ENCODE measurements around the gene ZHX3. TPM values are rescaled to one million over a fixed set of nuclear protein-coding genes. Genes with fewer than 3 reads are reported as not detected.
A peak's percentile ranks its signal among the peaks of the same experiment; 100 is the strongest.

ZHX3 gene
- total and polyA plus RNA-seq, 9 of the 15 experiments (the other 6 are each of a cell fraction or from before 2014, with no cell fraction given) = 0.80 to 14.6 (median 4.9) TPM

DNA sequence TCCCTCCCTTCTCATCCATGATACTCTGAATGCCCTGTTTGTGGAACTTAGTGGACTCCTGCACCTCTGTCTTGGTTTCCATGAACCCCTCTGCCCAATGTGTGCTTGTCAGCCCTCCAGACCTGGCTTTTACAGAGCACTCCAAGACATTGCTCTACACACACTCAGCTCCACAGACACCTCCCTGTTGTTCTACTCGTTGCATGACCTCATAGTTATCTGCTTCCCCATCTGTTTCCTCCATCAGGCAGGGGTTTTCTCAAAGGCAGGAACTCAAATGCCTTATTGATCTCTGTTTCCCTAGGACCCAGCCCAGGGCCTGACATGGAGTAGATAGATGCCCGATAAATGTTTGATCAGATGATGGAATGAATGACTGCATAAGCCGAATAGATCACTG is 166.9 kb downstream of the ZHX3 start:
- Histone ChIP-seq H2AFZ (ENCODE audit: low read depth, low read length) (no peak overlapping the region), H3K36me3 (ENCODE audit: control insufficient read depth, insufficient read depth, low read length) (no peaks in the 10 kb centered on the region), H3K4me2 (ENCODE audit: insufficient read depth, low read length) (peak overlapping the region; percentile 23; the same call in 1 of the 2 replicates), H4K20me1 (replicated peaks; ENCODE audit: control insufficient read depth, insufficient read depth, low read length) (peaks cover 51% of the 10 kb centered on the region), H3K9ac (ENCODE audit: insufficient read depth in 1 of 2, low read depth in 2 of 2, low read length in 2 of 2) (no peak overlapping the region), H3K4me1 (replicated peaks in 1 of 2; ENCODE audit: control insufficient read depth in 2 of 2, insufficient read depth in 2 of 2, low read length in 2 of 2) (peaks cover 4 to 23% of the 10 kb centered on the region in 2 experiments; a peak in 4 of 5 replicates), H3K4me3 (no peak overlapping the region), H3K9me1 (ENCODE audit: control insufficient read depth, insufficient read depth, low read length) (peaks cover 8% of the 10 kb centered on the region), H3K27me3 (ENCODE audit: control insufficient read depth in 2 of 2, insufficient read depth in 2 of 2, low read length in 2 of 2) (no peaks in the 10 kb centered on the region), H3K79me2 (ENCODE audit: control insufficient read depth, insufficient read depth, low read length) (peaks cover 64% of the 10 kb centered on the region), H3K27ac (ENCODE audit: extremely low read depth, low read depth, low read length) (peak overlapping the region; percentile 48; the same call in 2 of the 3 replicates), H3K9me3 (replicated peaks; ENCODE audit: control insufficient read depth, insufficient read depth, low read depth, low read length) (no peaks in the 10 kb centered on the region)
- WGBS (ENCODE audit: insufficient coverage, low coverage, missing lambda C conversion rate) = 11% methylated on average over 3 of the region's 3 CpGs
- DNase-seq (ENCODE audit: extremely low read depth in 1 of 4, low spot score in 3 of 4) (peak; percentile 64 to 78 (median 70)), FAIRE-seq (peak; percentile 92), ATAC-seq (peak; percentile 82)
- in situ Hi-C loops (cut with MboI) = no loop called here
- POLR2A ChIA-PET = interaction anchor here (1.1 to 3.0 kb wide), 6 partner anchors 8 to 162 kb away, joined by 3 to 15 read pairs (median 4); no protein-coding TSS in a partner anchor
- BruUV-seq (replicated peaks) = no TSS peak
- CTCF ChIA-PET (ENCODE audit: low intra/inter-chr PET ratio) = no interaction called here
- intact Hi-C loops (cut with micrococcal nuclease) = loop anchor here (1.0 kb wide), 1 partner anchor 42 kb away; no protein-coding TSS in a partner anchor
- 0 out of 2 replicates have a peak, but pooled peaks have one; percentile 36 for TF ChIP-seq ETV1 (tag; conservative IDR thresholded peaks at IDR 0.05; ENCODE audit: low read depth)
- no peak for TF ChIP-seq HNRNPH1 (optimal IDR thresholded peaks at IDR 0.05; ENCODE audit: low read depth, low read length)
- TF ChIP-seq, protein P1, sequence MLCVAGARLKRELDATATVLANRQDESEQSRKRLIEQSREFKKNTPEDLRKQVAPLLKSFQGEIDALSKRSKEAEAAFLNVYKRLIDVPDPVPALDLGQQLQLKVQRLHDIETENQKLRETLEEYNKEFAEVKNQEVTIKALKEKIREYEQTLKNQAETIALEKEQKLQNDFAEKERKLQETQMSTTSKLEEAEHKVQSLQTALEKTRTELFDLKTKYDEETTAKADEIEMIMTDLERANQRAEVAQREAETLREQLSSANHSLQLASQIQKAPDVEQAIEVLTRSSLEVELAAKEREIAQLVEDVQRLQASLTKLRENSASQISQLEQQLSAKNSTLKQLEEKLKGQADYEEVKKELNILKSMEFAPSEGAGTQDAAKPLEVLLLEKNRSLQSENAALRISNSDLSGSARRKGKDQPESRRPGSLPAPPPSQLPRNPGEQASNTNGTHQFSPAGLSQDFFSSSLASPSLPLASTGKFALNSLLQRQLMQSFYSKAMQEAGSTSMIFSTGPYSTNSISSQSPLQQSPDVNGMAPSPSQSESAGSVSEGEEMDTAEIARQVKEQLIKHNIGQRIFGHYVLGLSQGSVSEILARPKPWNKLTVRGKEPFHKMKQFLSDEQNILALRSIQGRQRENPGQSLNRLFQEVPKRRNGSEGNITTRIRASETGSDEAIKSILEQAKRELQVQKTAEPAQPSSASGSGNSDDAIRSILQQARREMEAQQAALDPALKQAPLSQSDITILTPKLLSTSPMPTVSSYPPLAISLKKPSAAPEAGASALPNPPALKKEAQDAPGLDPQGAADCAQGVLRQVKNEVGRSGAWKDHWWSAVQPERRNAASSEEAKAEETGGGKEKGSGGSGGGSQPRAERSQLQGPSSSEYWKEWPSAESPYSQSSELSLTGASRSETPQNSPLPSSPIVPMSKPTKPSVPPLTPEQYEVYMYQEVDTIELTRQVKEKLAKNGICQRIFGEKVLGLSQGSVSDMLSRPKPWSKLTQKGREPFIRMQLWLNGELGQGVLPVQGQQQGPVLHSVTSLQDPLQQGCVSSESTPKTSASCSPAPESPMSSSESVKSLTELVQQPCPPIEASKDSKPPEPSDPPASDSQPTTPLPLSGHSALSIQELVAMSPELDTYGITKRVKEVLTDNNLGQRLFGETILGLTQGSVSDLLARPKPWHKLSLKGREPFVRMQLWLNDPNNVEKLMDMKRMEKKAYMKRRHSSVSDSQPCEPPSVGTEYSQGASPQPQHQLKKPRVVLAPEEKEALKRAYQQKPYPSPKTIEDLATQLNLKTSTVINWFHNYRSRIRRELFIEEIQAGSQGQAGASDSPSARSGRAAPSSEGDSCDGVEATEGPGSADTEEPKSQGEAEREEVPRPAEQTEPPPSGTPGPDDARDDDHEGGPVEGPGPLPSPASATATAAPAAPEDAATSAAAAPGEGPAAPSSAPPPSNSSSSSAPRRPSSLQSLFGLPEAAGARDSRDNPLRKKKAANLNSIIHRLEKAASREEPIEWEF (CRISPR knock-in tag; IDR thresholded peaks at IDR 0.05) = peak; percentile 39; the same call in 1 of the 2 replicates
- no peak for TF ChIP-seq GABPB1 (CRISPR knock-in tag; IDR thresholded peaks at IDR 0.05)
- no peak for TF ChIP-seq NBN (IDR thresholded peaks at IDR 0.05; ENCODE audit: low read depth)
- TF ChIP-seq CTBP1 (IDR thresholded peaks at IDR 0.05; ENCODE audit: borderline replicate concordance) = 0 out of 2 replicates have a peak, but pooled peaks have one; percentile 40
- TF ChIP-seq, protein P2, sequence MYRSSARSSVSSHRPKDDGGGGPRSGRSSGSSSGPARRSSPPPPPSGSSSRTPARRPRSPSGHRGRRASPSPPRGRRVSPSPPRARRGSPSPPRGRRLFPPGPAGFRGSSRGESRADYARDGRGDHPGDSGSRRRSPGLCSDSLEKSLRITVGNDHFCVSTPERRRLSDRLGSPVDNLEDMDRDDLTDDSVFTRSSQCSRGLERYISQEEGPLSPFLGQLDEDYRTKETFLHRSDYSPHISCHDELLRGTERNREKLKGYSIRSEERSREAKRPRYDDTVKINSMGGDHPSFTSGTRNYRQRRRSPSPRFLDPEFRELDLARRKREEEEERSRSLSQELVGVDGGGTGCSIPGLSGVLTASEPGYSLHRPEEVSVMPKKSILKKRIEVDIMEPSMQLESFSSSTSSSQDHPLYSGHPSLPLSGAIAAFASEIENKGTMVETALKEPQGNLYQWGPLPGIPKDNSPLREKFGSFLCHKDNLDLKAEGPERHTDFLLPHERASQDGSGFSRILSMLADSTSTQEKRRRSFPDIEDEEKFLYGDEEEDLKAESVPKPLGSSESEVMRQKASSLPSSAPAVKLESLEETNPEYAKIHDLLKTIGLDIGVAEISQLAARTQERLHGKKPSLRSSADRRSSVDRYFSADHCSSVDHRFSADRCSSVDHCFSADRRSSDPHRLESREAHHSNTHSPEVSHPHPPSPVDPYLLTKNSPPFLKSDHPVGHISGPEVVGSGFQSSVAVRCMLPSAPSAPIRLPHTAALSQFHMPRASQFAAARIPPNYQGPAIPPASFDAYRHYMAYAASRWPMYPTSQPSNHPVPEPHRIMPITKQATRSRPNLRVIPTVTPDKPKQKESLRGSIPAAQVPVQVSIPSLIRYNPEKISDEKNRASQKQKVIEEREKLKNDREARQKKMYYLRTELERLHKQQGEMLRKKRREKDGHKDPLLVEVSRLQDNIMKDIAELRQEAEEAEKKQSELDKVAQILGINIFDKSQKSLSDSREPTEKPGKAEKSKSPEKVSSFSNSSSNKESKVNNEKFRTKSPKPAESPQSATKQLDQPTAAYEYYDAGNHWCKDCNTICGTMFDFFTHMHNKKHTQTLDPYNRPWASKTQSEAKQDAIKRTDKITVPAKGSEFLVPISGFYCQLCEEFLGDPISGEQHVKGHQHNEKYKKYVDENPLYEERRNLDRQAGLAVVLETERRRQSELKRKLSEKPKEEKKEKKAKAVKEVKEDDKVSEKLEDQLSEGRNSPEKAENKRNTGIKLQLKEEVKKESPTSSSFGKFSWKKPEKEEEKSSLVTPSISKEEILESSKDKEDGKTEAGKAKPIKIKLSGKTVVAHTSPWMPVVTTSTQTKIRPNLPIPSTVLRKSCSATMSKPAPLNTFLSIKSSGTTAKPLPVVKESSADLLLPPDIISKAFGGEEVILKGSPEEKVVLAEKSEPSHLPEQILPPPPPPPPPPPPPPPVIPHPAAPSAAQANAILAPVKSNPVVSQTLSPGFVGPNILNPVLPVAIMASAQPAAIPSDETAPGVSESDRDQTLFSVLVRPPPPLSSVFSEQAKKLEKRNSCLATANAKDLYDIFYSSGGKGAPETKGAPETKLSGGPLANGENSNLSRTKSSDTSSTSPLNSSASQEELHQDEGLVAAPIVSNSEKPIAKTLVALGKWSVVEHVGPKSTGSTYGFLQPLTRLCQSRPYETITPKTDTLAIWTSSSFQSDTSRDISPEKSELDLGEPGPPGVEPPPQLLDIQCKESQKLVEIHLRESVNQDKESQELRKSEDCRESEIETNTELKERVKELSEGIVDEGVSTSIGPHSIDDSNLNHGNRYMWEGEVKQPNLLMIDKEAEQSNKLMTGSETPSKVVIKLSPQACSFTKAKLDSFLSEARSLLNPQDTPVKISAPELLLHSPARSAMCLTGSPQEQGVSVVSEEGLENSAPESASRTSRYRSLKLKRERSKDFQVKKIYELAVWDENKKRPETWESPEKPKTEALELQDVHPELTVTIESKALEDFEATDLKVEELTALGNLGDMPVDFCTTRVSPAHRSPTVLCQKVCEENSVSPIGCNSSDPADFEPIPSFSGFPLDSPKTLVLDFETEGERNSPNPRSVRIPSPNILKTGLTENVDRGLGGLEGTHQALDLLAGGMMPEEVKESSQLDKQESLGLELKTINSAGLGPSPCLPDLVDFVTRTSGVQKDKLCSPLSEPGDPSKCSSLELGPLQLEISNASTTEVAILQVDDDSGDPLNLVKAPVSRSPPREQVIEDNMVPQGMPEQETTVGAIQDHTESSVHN (IDR thresholded peaks at IDR 0.05; ENCODE audit: borderline replicate concordance in 1 of 2, low read depth in 1 of 2) = no peak
- TF ChIP-seq MTA1 (IDR thresholded peaks at IDR 0.05; ENCODE audit: borderline replicate concordance) = 0 out of 2 replicates have a peak, but pooled peaks have one; percentile 26
- peak; percentile 72 for TF ChIP-seq SMARCE1 (IDR thresholded peaks at IDR 0.05)
